ENCODE measurements around the gene NME5.

GRCh38 chr5:138067945-138068344, 71.3 kb downstream of the NME5 start:
- TF ChIP-seq CTCF (IDR thresholded peaks at IDR 0.05) (no peak), POLR2AphosphoS5 (IDR thresholded peaks at IDR 0.05) (no peak)

Measured in prostate gland (tissue), 2 donors.